Suprapubic skin (tissue), 4 donors: ENCODE measurements around the gene TAS2R7. TPM values are rescaled to one million over a fixed set of nuclear protein-coding genes. Genes with fewer than 3 reads are reported as not detected.

Source experiments
- DNase-seq, 2 donors: peaks; one replicate each; pipeline ENCODE4 v3.0.0-alpha.2; 2019; ENCODE audit warnings: low spot score in 2 of 2
- H3K27ac ChIP-seq: fragments of 200-600 bp; sonication (generic); one replicate; pipeline ENCODE4 v1.5.1; 2019
- H3K27me3 ChIP-seq: fragments of 200-600 bp; sonication (generic); one replicate; pipeline ENCODE4 v1.5.1; 2019
- H3K36me3 ChIP-seq: fragments of 200-600 bp; sonication (generic); one replicate; pipeline ENCODE4 v1.5.1; 2019
- H3K4me1 ChIP-seq: fragments of 200-600 bp; sonication (generic); one replicate; pipeline ENCODE4 v1.5.1; 2019
- H3K4me3 ChIP-seq: fragments of 200-600 bp; sonication (generic); one replicate; pipeline ENCODE4 v1.5.1; 2019; ENCODE audit warnings: mild to moderate bottlenecking
- H3K9me3 ChIP-seq: fragments of 200-600 bp; sonication (generic); one replicate; pipeline ENCODE4 v1.5.1; 2019
- EP300 ChIP-seq: sonication (generic); formaldehyde crosslinking; IDR thresholded peaks from one replicate; pipeline ENCODE4 v1.6.1; 2017; ENCODE audit warnings: antibody characterized with exemption
- POLR2A ChIP-seq, 2 donors: fragments of 450-650 bp; IDR thresholded peaks; one replicate each; pipeline ENCODE4 v1.6.1; 2017; ENCODE audit warnings: antibody characterized with exemption in 2 of 2, mild to moderate bottlenecking in 2 of 2, moderate library complexity in 2 of 2
- POLR2AphosphoS5 ChIP-seq, 3 donors: sonication (generic); formaldehyde crosslinking; IDR thresholded peaks; one replicate each; pipeline ENCODE4 v1.6.1; 2017; ENCODE audit warnings: antibody characterized with exemption in 3 of 3
- WGBS: methylation state at CpG from one replicate; pipeline ENCODE4 v1.1.5; 2018; 5-methylcytosine and 5-hydroxymethylcytosine counted together
- total RNA-seq, 4 donors: library from RNA; depleted of rRNA; stranded (reverse); fragments of >200 nt; gene quantifications; one replicate each; pipeline ENCODE4 v1.1.0, GENCODE V29; 2016
- TF ChIP-seq, protein P1 (sequence below), 2 donors: fragments of 200-600 bp in 1 of 2; fragments of 450-650 bp in 1 of 2; sonication (generic) in 1 of 2; IDR thresholded peaks; one replicate each; pipeline ENCODE4 v1.5.1; 2016 to 2019; ENCODE audit warnings: antibody characterized with exemption in 2 of 2, mild to moderate bottlenecking in 1 of 2, moderate library complexity in 1 of 2

TAS2R7 gene
- total RNA-seq, 4 donors from 2014 or later = not detected

DNA sequence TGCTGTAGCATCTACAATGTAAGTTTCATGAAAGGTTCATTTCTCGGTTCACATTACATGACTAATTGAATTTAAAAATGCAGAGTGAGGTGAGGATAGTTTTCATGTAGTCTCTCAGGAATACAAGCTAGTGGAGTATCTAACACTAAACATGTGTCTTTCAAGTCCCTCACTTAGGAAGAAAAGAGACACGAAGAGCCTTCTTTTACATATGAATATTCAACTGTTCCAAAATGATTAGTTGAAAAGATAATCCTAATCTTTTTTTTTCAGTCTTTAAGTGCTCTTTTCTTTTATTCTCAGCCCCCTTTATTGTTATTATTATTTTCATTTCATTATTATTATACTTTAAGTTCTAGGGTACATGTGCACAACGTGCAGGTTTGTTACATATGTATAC is 36.0 kb upstream of the TAS2R7 start:
- Histone ChIP-seq H3K36me3 (peaks cover 3% of the 10 kb centered on the region), H3K4me1 (no peaks in the 10 kb centered on the region), H3K4me3 (no peak overlapping the region), H3K27me3 (no peaks in the 10 kb centered on the region), H3K9me3 (no peaks in the 10 kb centered on the region), H3K27ac (no peak overlapping the region)
- DNase-seq = no peak
- TF ChIP-seq POLR2A (IDR thresholded peaks at IDR 0.05) (no peak), POLR2AphosphoS5 (IDR thresholded peaks at IDR 0.05) (no peak), EP300 (no peak)
- TF ChIP-seq, protein P1, sequence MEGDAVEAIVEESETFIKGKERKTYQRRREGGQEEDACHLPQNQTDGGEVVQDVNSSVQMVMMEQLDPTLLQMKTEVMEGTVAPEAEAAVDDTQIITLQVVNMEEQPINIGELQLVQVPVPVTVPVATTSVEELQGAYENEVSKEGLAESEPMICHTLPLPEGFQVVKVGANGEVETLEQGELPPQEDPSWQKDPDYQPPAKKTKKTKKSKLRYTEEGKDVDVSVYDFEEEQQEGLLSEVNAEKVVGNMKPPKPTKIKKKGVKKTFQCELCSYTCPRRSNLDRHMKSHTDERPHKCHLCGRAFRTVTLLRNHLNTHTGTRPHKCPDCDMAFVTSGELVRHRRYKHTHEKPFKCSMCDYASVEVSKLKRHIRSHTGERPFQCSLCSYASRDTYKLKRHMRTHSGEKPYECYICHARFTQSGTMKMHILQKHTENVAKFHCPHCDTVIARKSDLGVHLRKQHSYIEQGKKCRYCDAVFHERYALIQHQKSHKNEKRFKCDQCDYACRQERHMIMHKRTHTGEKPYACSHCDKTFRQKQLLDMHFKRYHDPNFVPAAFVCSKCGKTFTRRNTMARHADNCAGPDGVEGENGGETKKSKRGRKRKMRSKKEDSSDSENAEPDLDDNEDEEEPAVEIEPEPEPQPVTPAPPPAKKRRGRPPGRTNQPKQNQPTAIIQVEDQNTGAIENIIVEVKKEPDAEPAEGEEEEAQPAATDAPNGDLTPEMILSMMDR (IDR thresholded peaks at IDR 0.05) = no peak
- 83% methylated on average over 3 of the region's 3 CpGs for WGBS

DNA sequence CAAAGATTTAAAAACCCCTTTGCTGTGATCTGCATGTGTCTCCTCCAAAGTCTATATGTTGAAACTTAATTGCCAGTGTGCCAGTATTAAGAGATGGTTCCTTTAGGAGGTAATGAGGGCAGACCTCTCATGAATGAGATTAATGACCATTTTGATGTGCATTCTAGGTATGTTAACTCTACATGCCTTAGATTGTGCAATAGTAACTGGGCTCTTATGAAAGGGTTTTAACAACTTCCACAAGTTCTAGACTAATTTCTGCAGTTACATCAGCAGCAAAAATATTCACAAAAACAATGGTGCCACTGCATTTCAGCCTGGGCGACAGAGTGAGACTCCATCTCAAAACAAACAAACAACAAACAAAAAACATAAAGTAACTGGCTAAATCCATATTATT is 27.6 kb upstream of the TAS2R7 start:
- H3K27ac ChIP-seq = no peak overlapping the region
- TF ChIP-seq, protein P1 (IDR thresholded peaks at IDR 0.05) = no peak
- TF ChIP-seq POLR2AphosphoS5 (IDR thresholded peaks at IDR 0.05) (no peak), EP300 (no peak), POLR2A (IDR thresholded peaks at IDR 0.05) (no peak)

DNA sequence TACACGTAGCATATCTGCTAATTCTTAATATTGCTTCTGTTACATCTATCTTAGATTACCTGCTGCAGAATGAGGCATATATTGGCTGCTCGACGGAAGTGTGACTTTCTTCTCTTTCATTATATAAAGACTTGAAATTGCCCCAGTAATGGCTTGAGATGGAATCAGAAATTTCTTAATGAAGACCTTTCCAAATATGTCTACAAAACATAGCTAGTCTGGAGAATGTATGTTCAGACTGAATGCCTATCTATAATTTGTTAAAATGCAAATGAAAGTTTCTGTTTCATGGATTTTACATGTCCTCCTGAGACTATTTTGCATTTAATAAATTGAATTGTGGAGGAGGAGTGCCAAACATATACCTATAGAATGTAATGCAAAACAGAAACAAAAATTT is 23.8 kb upstream of the TAS2R7 start, which contains the start of gene TAS2R10:
Gene TAS2R10, minus strand, starts transcription at position 101 of the 400 bp plus-strand sequence. Its CDS starts 89 bp downstream, at position 12.
- Histone ChIP-seq H3K9me3 (no peaks in the 10 kb centered on the region), H3K36me3 (no peaks in the 10 kb centered on the region), H3K4me3 (no peak within 1 kb of the TSS), H3K27ac (no peak within 1 kb of the TSS), H3K27me3 (no peaks in the 10 kb centered on the region), H3K4me1 (no peaks in the 10 kb centered on the region)
- no peak for DNase-seq
- WGBS = 89% methylated on average over 3 of the region's 3 CpGs
- TF ChIP-seq, protein P1 (IDR thresholded peaks at IDR 0.05) = no peak
- no peak for TF ChIP-seq EP300
- no peak for TF ChIP-seq POLR2AphosphoS5 (IDR thresholded peaks at IDR 0.05)
- no peak for TF ChIP-seq POLR2A (IDR thresholded peaks at IDR 0.05)

More for the DNA sequence above, 27.6 kb upstream of the TAS2R7 start:
- Histone ChIP-seq H3K4me1 (no peaks in the 10 kb centered on the region), H3K9me3 (no peaks in the 10 kb centered on the region), H3K4me3 (no peak overlapping the region), H3K27me3 (no peaks in the 10 kb centered on the region), H3K36me3 (no peaks in the 10 kb centered on the region)
- no peak for DNase-seq
- 95% methylated on average over 1 of the region's 1 CpG for WGBS

DNA sequence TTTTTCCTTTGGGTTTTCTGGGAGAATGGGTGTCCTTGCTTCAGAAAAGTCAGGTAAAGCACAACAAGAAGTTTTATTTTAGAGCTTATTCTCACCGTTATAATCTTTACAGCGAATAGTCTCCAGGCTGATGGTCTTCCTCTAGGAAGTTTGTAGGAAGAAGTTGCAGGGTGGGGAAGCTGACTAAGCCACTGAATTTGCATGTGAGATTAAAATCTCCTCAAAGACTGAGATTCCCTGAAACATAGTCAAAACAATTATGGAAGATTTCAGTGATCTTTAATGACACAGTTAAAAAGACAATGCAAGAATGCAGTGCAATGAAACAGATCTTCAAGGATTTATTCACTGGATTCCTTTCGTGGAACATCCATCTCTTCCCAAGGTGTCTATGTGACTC is 22.5 kb upstream of the TAS2R7 start:
- TF ChIP-seq, protein P1 (IDR thresholded peaks at IDR 0.05) = no peak
- TF ChIP-seq POLR2A (IDR thresholded peaks at IDR 0.05) = no peak
- no peak for TF ChIP-seq EP300
- 74% methylated on average over 3 of the region's 3 CpGs for WGBS
- H3K27me3 ChIP-seq = no peaks in the 10 kb centered on the region

DNA sequence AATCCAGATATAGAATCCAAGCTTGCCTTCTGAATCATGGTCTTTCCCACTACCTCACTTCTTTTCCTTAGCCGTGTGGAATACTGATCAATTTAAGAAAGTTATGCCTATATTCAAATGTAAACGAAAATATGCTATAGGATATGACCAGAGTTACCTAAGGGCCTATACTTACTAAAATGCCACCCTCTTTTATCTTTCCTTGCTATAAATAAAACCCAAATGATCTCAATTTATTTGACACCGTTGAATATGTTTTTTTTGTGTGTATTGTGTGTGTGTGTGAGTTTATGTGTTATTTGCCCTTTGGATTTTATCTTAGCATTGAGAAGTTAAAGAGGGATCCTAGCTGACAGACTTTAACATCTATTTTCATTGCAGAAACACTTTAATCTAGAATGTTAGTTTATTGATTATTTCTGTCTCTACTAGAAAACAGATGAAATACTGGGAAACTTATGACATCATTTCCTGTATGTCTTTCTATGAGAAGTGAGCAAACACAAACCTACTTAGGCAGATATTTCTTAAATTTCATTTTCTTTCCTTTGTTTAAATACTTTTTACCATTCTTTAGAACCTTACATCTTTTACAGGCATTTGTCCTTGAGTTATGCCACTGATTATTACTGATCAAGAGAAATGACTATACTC is 9.6 kb upstream of the TAS2R7 start:
- 81% methylated on average over 3 of the region's 3 CpGs for WGBS
- no peak for DNase-seq
- TF ChIP-seq, protein P1 (IDR thresholded peaks at IDR 0.05) = no peak
- TF ChIP-seq EP300 = no peak
- TF ChIP-seq POLR2AphosphoS5 (IDR thresholded peaks at IDR 0.05) = no peak
- no peak for TF ChIP-seq POLR2A (IDR thresholded peaks at IDR 0.05)
- Histone ChIP-seq H3K36me3 (no peaks in the 10 kb centered on the region), H3K27ac (no peak overlapping the region), H3K4me1 (no peaks in the 10 kb centered on the region), H3K27me3 (no peaks in the 10 kb centered on the region), H3K4me3 (no peak overlapping the region), H3K9me3 (no peaks in the 10 kb centered on the region)

More for the DNA sequence above, 22.5 kb upstream of the TAS2R7 start:
- H3K27ac ChIP-seq = no peak overlapping the region
- no peaks in the 10 kb centered on the region for H3K9me3 ChIP-seq
- no peak overlapping the region for H3K4me3 ChIP-seq
- no peaks in the 10 kb centered on the region for H3K4me1 ChIP-seq
- DNase-seq = no peak
- no peaks in the 10 kb centered on the region for H3K36me3 ChIP-seq
